ENCODE measurements around the gene SLC35C1. TPM values are rescaled to one million over a fixed set of nuclear protein-coding genes. Genes with fewer than 3 reads are reported as not detected.
A peak's percentile ranks its signal among the peaks of the same experiment; 100 is the strongest.

SLC35C1 gene
- total RNA-seq, 1 donor from 2014 or later: 2.7 TPM

GRCh38 chr11:45846974-45847910, 42.3 kb downstream of the SLC35C1 start, which contains the start of gene CRY2:
Gene CRY2 (plus strand): TSS chr11:45847475. CDS start chr11:45847491, 16 bp downstream.
- DNase-seq: peak; percentile 99

- DNase-seq: peak; percentile 48
These were observed 43.0 kb downstream of the SLC35C1 start for GRCh38 chr11:45847911-45848316.

GRCh38 chr11:45848654-45849081, 43.7 kb downstream of the SLC35C1 start:
- no peak for DNase-seq

GRCh38 chr11:45850446-45850845, 45.5 kb downstream of the SLC35C1 start:
- DNase-seq: no peak

- no peak for DNase-seq
These were observed 46.3 kb downstream of the SLC35C1 start for GRCh38 chr11:45851228-45851627.

GRCh38 chr11:45852018-45852711, 47.2 kb downstream of the SLC35C1 start:
- no peak for DNase-seq

- no peak for DNase-seq
These were observed 47.8 kb downstream of the SLC35C1 start for GRCh38 chr11:45852712-45853101.

GRCh38 chr11:45853332-45854219, 48.6 kb downstream of the SLC35C1 start:
- DNase-seq: no peak

- no peak for DNase-seq
These were observed 50.4 kb downstream of the SLC35C1 start for GRCh38 chr11:45855308-45855707.

GRCh38 chr11:45856044-45856468, 51.1 kb downstream of the SLC35C1 start:
- DNase-seq: peak; percentile 69

GRCh38 chr11:45857961-45858474, 53.1 kb downstream of the SLC35C1 start:
- peak; percentile 96 for DNase-seq

- DNase-seq: no peak
These were observed 53.9 kb downstream of the SLC35C1 start for GRCh38 chr11:45858751-45859398.

GRCh38 chr11:45859661-45860140, 54.8 kb downstream of the SLC35C1 start:
- DNase-seq: peak; percentile 94

- DNase-seq: no peak
These were observed 55.4 kb downstream of the SLC35C1 start for GRCh38 chr11:45860348-45860747.

- no peak for DNase-seq
These were observed 56.0 kb downstream of the SLC35C1 start for GRCh38 chr11:45860764-45861510.

Other genes with a start within 250 kb of the SLC35C1 start
- 0.59 TPM for gene CHST1, start 139.5 kb upstream of the SLC35C1 start, total RNA-seq
- gene CRY2, start 42.3 kb downstream of the SLC35C1 start, total RNA-seq: 50.6 TPM
- gene MAPK8IP1, start 80.5 kb downstream of the SLC35C1 start, total RNA-seq: 3.7 TPM
- gene FREY1, start 102.1 kb downstream of the SLC35C1 start, total RNA-seq: not detected
- gene PEX16, start 112.7 kb downstream of the SLC35C1 start, total RNA-seq: 9.9 TPM
- gene LARGE2, start 117.5 kb downstream of the SLC35C1 start, total RNA-seq: 6.8 TPM

Measured in skin of body (tissue), 2 donors.